CD14-positive monocyte (primary cell): Measurements from ENCODE around the gene RAB3C. TPM values are rescaled to one million over a fixed set of nuclear protein-coding genes. Genes with fewer than 3 reads are reported as not detected.

Experiments
- DNase-seq, 3 donors: peaks; one replicate each; pipeline ENCODE4 v3.0.0-alpha.2; 2011 to 2022
- H2AFZ ChIP-seq: 2 replicates; pipeline ENCODE4 v1.6.0; 2012; ENCODE audit warnings: mild to moderate bottlenecking, low read depth, low read length, inconsistent platforms; ENCODE audit not compliant: insufficient read depth, poor library complexity, severe bottlenecking
- H3K27ac ChIP-seq, 2 donors: 1 replicate in 1 of 2; 2 replicates in 1 of 2; pipeline ENCODE4 v1.5.1; 2012 to 2013; ENCODE audit warnings: low read length in 2 of 2, control low read depth in 1 of 2, inconsistent platforms in 1 of 2, low read depth in 1 of 2, mild to moderate bottlenecking in 1 of 2
- H3K27me3 ChIP-seq, 2 donors: one replicate each; pipeline versions ENCODE4 v1.6.0 to v1.6.1; 2011 to 2013; ENCODE audit warnings: low read length in 2 of 2; ENCODE audit not compliant: control insufficient read depth in 2 of 2, insufficient read depth in 2 of 2
- H3K36me3 ChIP-seq, 2 donors: replicated peaks in 1 of 2; 1 replicate in 1 of 2; 2 replicates in 1 of 2; pipeline versions ENCODE4 v1.5.1 to v1.6.1; 2012 to 2013; ENCODE audit warnings: low read length in 2 of 2, control low read depth in 1 of 2, inconsistent platforms in 1 of 2, mild to moderate bottlenecking in 1 of 2; ENCODE audit not compliant: insufficient read depth in 2 of 2, control insufficient read depth in 1 of 2
- H3K4me1 ChIP-seq, 2 donors: 1 replicate in 1 of 2; 2 replicates in 1 of 2; pipeline versions ENCODE4 v1.5.1 to v1.6.1; 2012 to 2013; ENCODE audit warnings: low read length in 2 of 2, control low read depth in 1 of 2, inconsistent platforms in 1 of 2, mild to moderate bottlenecking in 1 of 2, moderate library complexity in 1 of 2; ENCODE audit not compliant: insufficient read depth in 2 of 2, control insufficient read depth in 1 of 2
- H3K4me2 ChIP-seq: replicated peaks from 2 replicates; pipeline ENCODE3; 2012; ENCODE audit warnings: low read length, moderate library complexity, mild to moderate bottlenecking; ENCODE audit not compliant: poor library complexity, severe bottlenecking; ENCODE audit errors: extremely low read depth
- H3K4me3 ChIP-seq, 3 experiments: fragments of 200-600 bp in 1 of 3; sonication (generic) in 1 of 3; replicated peaks in 1 of 3; 1 replicate in 2 of 3; 2 replicates in 1 of 3; pipeline ENCODE4 v1.5.1; 2011 to 2013; ENCODE audit warnings: low read length in 3 of 3, mild to moderate bottlenecking in 3 of 3, control low read depth in 2 of 3, low read depth in 2 of 3, inconsistent platforms in 1 of 3, moderate library complexity in 1 of 3
- H3K79me2 ChIP-seq: 2 replicates; pipeline ENCODE4 v1.6.0; 2012; ENCODE audit warnings: mild to moderate bottlenecking, control low read depth, inconsistent platforms, low read length, moderate library complexity; ENCODE audit not compliant: insufficient read depth
- H3K9ac ChIP-seq: 2 replicates; pipeline ENCODE4 v1.6.0; 2017; ENCODE audit warnings: low read length, mild to moderate bottlenecking; ENCODE audit not compliant: insufficient read depth, poor library complexity, severe bottlenecking
- H3K9me3 ChIP-seq, 2 donors: replicated peaks in 1 of 2; 1 replicate in 1 of 2; 2 replicates in 1 of 2; pipeline versions ENCODE4 v1.5.1 to v1.6.1; 2012 to 2013; ENCODE audit warnings: low read length in 2 of 2, control low read depth in 1 of 2; ENCODE audit not compliant: control insufficient read depth in 1 of 2, insufficient read depth in 1 of 2
- H4K20me1 ChIP-seq: 2 replicates; pipeline ENCODE4 v1.6.0; 2012; ENCODE audit warnings: mild to moderate bottlenecking, low read length, control low read depth, moderate library complexity; ENCODE audit not compliant: insufficient read depth
- H3K27ac Mint-ChIP-seq, 7 donors: one replicate each; pipeline ENCODE4 v1.8.0; 2020; ENCODE audit warnings: mild to moderate bottlenecking in 7 of 7, mixed read lengths in 7 of 7, moderate library complexity in 6 of 7, inconsistent platforms in 2 of 7
- H3K27me3 Mint-ChIP-seq, 3 donors: one replicate each; pipeline ENCODE4 v1.8.0; 2021 to 2022; ENCODE audit warnings: low read depth in 3 of 3, mild to moderate bottlenecking in 3 of 3, mixed read lengths in 3 of 3, moderate library complexity in 3 of 3, inconsistent platforms in 1 of 3
- H3K36me3 Mint-ChIP-seq, 2 donors: one replicate each; pipeline ENCODE4 v1.8.0; 2020; ENCODE audit warnings: mixed read lengths in 2 of 2, inconsistent platforms in 1 of 2, mild to moderate bottlenecking in 1 of 2
- H3K4me1 Mint-ChIP-seq: one replicate; pipeline ENCODE4 v1.8.0; 2020; ENCODE audit warnings: mild to moderate bottlenecking, mixed read lengths
- H3K4me3 Mint-ChIP-seq, 2 donors: one replicate each; pipeline ENCODE4 v1.8.0; 2020; ENCODE audit warnings: mild to moderate bottlenecking in 2 of 2, mixed read lengths in 2 of 2, moderate library complexity in 1 of 2
- H3K9me3 Mint-ChIP-seq, 7 donors: one replicate each; pipeline ENCODE4 v1.8.0; 2020 to 2022; ENCODE audit warnings: mixed read lengths in 7 of 7, mild to moderate bottlenecking in 6 of 7, moderate library complexity in 6 of 7, inconsistent platforms in 2 of 7
- WGBS: methylation state at CpG from one replicate; pipeline ENCODE4 v1.1.5; 2013; ENCODE audit warnings: missing lambda C conversion rate; ENCODE audit not compliant: insufficient coverage; 5-methylcytosine and 5-hydroxymethylcytosine counted together
- intact Hi-C, 2 donors: fragments of 100-400 bp; cut with micrococcal nuclease; formaldehyde crosslinking; loops; one replicate each; pipeline versions ENCODE4 v1.15.0 to v1.15.1; 2023
- polyA plus RNA-seq, 3 donors: library from polyadenylated mRNA; depleted of rRNA in 1 of 3; unstranded in 2 of 3; stranded (reverse) in 1 of 3; fragments of 300-500 nt in 2 of 3; fragments of >200 nt in 1 of 3; fragmentation: Illumina TruSeq in 2 of 3; gene quantifications; 1 replicate in 2 of 3; 2 replicates in 1 of 3; pipeline ENCODE4 v1.2.3, GENCODE V29; 2012 to 2021
- TF ChIP-seq, protein P1 (sequence below): fragments of 200-600 bp; IDR thresholded peaks from one replicate; pipeline ENCODE4 v1.8.0; 2022; ENCODE audit warnings: antibody characterized with exemption, mild to moderate bottlenecking

The RAB3C gene
- polyA plus RNA-seq, 3 donors = under 0.01 to 0.81 TPM; not detected in 1

DNA sequence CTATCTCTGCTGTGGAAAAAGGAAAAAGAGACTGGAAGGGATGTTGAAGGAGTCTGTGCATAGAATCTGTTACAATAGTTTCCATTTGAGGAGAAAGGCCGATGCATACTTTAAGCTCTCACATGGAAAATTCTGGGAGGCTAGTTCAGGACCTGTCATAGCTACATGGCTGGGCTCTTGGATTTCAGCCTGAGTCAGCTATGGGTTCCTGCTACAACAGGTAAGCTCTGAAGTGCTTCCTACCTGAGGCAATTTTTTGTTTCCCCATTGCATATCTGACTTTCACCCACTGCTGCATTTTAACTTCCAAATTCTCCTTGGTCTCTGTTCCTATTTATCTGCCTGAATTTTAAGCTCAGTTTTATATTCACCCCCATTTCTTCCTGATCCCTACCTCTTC is 310.7 kb downstream of the RAB3C start:
- Mint-ChIP-seq H3K36me3 (no peaks in the 10 kb centered on the region), H3K4me1 (peaks cover 2% of the 10 kb centered on the region), H3K9me3 (no peaks in the 10 kb centered on the region), H3K27me3 (peaks cover 0 to 3% (median 2%) of the 10 kb centered on the region in 3 donors), H3K4me3 (no peak overlapping the region), H3K27ac (no peak overlapping the region)
- DNase-seq = no peak
- Histone ChIP-seq H2AFZ (no peak overlapping the region), H3K36me3 (no peaks in the 10 kb centered on the region), H3K27ac (no peak overlapping the region), H3K9me3 (no peaks in the 10 kb centered on the region), H3K79me2 (no peaks in the 10 kb centered on the region), H3K27me3 (no peaks in the 10 kb centered on the region), H4K20me1 (no peaks in the 10 kb centered on the region), H3K9ac (no peak overlapping the region), H3K4me3 (no peak overlapping the region), H3K4me1 (no peaks in the 10 kb centered on the region), H3K4me2 (no peak overlapping the region)
- TF ChIP-seq, protein P1, sequence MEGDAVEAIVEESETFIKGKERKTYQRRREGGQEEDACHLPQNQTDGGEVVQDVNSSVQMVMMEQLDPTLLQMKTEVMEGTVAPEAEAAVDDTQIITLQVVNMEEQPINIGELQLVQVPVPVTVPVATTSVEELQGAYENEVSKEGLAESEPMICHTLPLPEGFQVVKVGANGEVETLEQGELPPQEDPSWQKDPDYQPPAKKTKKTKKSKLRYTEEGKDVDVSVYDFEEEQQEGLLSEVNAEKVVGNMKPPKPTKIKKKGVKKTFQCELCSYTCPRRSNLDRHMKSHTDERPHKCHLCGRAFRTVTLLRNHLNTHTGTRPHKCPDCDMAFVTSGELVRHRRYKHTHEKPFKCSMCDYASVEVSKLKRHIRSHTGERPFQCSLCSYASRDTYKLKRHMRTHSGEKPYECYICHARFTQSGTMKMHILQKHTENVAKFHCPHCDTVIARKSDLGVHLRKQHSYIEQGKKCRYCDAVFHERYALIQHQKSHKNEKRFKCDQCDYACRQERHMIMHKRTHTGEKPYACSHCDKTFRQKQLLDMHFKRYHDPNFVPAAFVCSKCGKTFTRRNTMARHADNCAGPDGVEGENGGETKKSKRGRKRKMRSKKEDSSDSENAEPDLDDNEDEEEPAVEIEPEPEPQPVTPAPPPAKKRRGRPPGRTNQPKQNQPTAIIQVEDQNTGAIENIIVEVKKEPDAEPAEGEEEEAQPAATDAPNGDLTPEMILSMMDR = no peak
- 100% methylated on average over 1 of the region's 1 CpG for WGBS
- intact Hi-C loops = loop anchor here (10.0 kb wide), 2 partner anchors 111 to 281 kb away; no protein-coding TSS in a partner anchor

DNA sequence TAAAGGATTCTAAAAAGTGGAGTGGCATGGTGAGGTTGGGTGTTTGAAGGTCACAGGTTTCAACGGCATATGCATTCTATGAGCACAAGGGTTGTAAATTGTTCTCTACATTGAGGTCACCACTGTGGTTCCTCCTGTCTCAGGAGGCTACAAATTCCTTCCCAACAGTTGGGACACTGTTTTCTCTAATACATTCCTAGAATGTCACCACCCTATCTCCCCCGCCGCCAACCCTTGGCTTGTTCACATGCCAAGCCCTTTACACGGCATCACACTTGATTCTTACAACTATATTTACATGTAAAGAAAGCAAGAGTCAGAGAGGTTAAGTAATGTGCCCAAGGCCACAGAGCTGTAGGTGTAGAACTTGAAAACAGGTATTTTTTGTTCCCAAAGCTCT is 315.1 kb downstream of the RAB3C start:
- intact Hi-C loops = loop anchor here (10.0 kb wide), 2 partner anchors 107 to 277 kb away; no protein-coding TSS in a partner anchor
- no peaks in the 10 kb centered on the region for H3K9me3 ChIP-seq
- no peak overlapping the region for H3K4me2 ChIP-seq
- H3K27ac ChIP-seq = no peak overlapping the region
- peaks cover 0 to 2% (median 2%) of the 10 kb centered on the region in 3 donors for H3K27me3 Mint-ChIP-seq
- no peaks in the 10 kb centered on the region for H3K79me2 ChIP-seq
- no peaks in the 10 kb centered on the region for H3K36me3 ChIP-seq
- H2AFZ ChIP-seq = no peak overlapping the region
- H4K20me1 ChIP-seq = no peaks in the 10 kb centered on the region
- H3K9me3 Mint-ChIP-seq = no peaks in the 10 kb centered on the region
- DNase-seq = no peak
- H3K27ac Mint-ChIP-seq = peak overlapping the region in 1 of 7 donors; percentile 71
- no peaks in the 10 kb centered on the region for H3K27me3 ChIP-seq
- WGBS = no CpG with 5 or more reads among the region's 4 CpGs
- H3K36me3 Mint-ChIP-seq = no peaks in the 10 kb centered on the region
- H3K4me3 ChIP-seq = no peak overlapping the region
- TF ChIP-seq, protein P1 = no peak
- H3K4me1 Mint-ChIP-seq = no peaks in the 10 kb centered on the region
- H3K4me3 Mint-ChIP-seq = no peak overlapping the region
- no peak overlapping the region for H3K9ac ChIP-seq
- H3K4me1 ChIP-seq = no peaks in the 10 kb centered on the region
